Retinal pigment epithelial cell (primary cell): ENCODE results near the gene PARVG.

Experiments
- DNase-seq: peaks from one replicate; pipeline ENCODE4 v3.0.0-alpha.2; 2010; ENCODE audit warnings: low read depth
- H3K4me3 ChIP-seq: 2 replicates; pipeline ENCODE4 v1.5.1; 2011; ENCODE audit warnings: mild to moderate bottlenecking, low read length, control low read depth, moderate library complexity
- TF ChIP-seq, protein P1 (sequence below): conservative IDR thresholded peaks from 2 replicates; pipeline ENCODE4 v1.5.1; 2011; ENCODE audit warnings: low read depth, low read length, control low read depth, inconsistent platforms

The PARVG gene

GRCh38 chr22:44247923-44248892 lies 67.5 kb downstream of the PARVG start:
- H3K4me3 ChIP-seq, result no peak overlapping the region
- DNase-seq, result no peak
- TF ChIP-seq, protein P1, sequence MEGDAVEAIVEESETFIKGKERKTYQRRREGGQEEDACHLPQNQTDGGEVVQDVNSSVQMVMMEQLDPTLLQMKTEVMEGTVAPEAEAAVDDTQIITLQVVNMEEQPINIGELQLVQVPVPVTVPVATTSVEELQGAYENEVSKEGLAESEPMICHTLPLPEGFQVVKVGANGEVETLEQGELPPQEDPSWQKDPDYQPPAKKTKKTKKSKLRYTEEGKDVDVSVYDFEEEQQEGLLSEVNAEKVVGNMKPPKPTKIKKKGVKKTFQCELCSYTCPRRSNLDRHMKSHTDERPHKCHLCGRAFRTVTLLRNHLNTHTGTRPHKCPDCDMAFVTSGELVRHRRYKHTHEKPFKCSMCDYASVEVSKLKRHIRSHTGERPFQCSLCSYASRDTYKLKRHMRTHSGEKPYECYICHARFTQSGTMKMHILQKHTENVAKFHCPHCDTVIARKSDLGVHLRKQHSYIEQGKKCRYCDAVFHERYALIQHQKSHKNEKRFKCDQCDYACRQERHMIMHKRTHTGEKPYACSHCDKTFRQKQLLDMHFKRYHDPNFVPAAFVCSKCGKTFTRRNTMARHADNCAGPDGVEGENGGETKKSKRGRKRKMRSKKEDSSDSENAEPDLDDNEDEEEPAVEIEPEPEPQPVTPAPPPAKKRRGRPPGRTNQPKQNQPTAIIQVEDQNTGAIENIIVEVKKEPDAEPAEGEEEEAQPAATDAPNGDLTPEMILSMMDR, result no peak

GRCh38 chr22:44248926-44249325 lies 68.2 kb downstream of the PARVG start:
- TF ChIP-seq, protein P1, result no peak

GRCh38 chr22:44249376-44250147 lies 68.8 kb downstream of the PARVG start:
- no peak overlapping the region for H3K4me3 ChIP-seq
- TF ChIP-seq, protein P1, result no peak
- DNase-seq, result no peak

More at GRCh38 chr22:44248926-44249325, 68.2 kb downstream of the PARVG start:
- DNase-seq, result no peak
- H3K4me3 ChIP-seq, result no peak overlapping the region

- TF ChIP-seq, protein P1, result no peak
- DNase-seq, result no peak
- H3K4me3 ChIP-seq, result no peak overlapping the region
Measured at GRCh38 chr22:44254811-44255210, 74.1 kb downstream of the PARVG start.

- TF ChIP-seq, protein P1, result no peak
- H3K4me3 ChIP-seq, result no peak overlapping the region
- DNase-seq, result no peak
Measured at GRCh38 chr22:44256085-44256484, 75.4 kb downstream of the PARVG start.

DNA sequence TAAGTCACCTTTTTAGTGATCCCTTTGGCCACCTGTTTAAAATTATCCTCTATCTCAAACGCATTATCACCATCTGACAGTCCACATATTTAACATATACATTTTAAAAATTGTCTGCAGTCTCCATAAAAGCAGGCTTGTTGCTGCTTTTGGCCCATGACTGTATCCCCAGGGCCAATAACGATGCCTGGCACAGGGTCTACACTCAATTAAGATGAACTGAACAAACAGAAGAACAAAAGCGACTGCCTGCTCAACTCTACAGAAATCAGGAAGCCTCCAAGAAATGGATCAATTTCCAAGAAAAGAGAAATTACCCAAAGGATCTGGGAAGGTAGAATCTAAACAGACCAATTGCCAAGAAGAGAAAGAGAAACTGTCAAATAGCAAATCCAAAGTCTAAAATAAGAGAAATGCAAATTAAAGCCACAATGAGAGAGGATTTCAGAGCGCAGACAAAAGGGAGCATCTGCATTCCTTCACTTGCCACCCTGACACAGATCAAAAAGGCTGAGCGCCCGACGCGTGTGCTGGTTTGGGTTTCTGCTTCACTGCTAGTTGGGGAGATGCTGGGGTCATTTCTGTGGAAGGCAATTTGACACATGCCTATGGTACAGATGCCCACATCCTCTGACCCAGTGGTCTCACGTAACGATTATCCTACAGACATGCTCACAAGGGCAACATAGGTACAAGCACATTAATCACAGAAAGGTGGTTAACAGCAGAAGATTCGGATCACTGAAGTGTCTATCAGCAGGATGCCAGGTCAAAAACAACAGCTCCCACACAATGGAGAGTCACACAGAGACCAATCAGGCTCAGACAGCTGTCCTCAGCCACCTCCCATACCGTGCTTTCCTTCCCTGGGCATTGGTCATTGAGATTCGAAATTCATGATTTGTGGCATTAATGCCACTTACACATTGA lies 76.1 kb downstream of the PARVG start:
- no peak for DNase-seq
- TF ChIP-seq, protein P1, result no peak
- no peak overlapping the region for H3K4me3 ChIP-seq
